HUES64 (cell line): ENCODE measurements around the gene TMEM169.
"Not testable (repeated sequence)": the region's sequence is repeated elsewhere in the genome, so short reads cannot be mapped to it uniquely, and the experiment has no call there.

ENCODE experiments used
- H3K27ac ChIP-seq: 2 replicates; pipeline ENCODE4 v1.7.0; 2013; ENCODE audit warnings: low read depth, low read length, inconsistent platforms
- H3K27me3 ChIP-seq: 2 replicates; pipeline ENCODE4 v1.6.1; 2013; ENCODE audit warnings: mild to moderate bottlenecking, low read length; ENCODE audit not compliant: insufficient read depth
- H3K36me3 ChIP-seq: 2 replicates; pipeline ENCODE4 v1.6.1; 2013; ENCODE audit warnings: mild to moderate bottlenecking, low read length; ENCODE audit not compliant: insufficient read depth
- H3K4me1 ChIP-seq: 2 replicates; pipeline ENCODE4 v1.6.1; 2013; ENCODE audit warnings: mild to moderate bottlenecking, low read length, moderate library complexity; ENCODE audit not compliant: insufficient read depth
- H3K4me3 ChIP-seq: 2 replicates; pipeline ENCODE4 v1.5.1; 2013; ENCODE audit warnings: mild to moderate bottlenecking, low read length, moderate library complexity
- H3K9ac ChIP-seq: 2 replicates; pipeline ENCODE4 v1.6.1; 2013; ENCODE audit warnings: mild to moderate bottlenecking, low read depth, low read length
- H3K9me3 ChIP-seq: 2 replicates; pipeline ENCODE4 v1.6.1; 2013; ENCODE audit warnings: low read depth, low read length; ENCODE audit not compliant: insufficient read depth
- WGBS: fragments of 150-250, 120-280 bp; methylation state at CpG from one replicate; pipeline ENCODE4 v1.1.7; 2013; ENCODE audit warnings: missing lambda C conversion rate; 5-methylcytosine and 5-hydroxymethylcytosine counted together

TMEM169 gene

GRCh38 chr2:216071111-216071851 is 10.4 kb upstream of the TMEM169 start:
- Histone ChIP-seq H3K27me3 (no peaks in the 10 kb centered on the region), H3K27ac (no peak overlapping the region)
- 93% methylated on average over 12 of the region's 12 CpGs for WGBS

GRCh38 chr2:216072473-216072872 is 9.2 kb upstream of the TMEM169 start:
- Histone ChIP-seq H3K36me3 (peaks cover 23% of the 10 kb centered on the region), H3K27ac (no peak overlapping the region), H3K9ac (no peak overlapping the region), H3K27me3 (no peaks in the 10 kb centered on the region), H3K4me3 (no peak overlapping the region), H3K4me1 (no peaks in the 10 kb centered on the region), H3K9me3 (no peaks in the 10 kb centered on the region)

More at GRCh38 chr2:216071111-216071851, 10.4 kb upstream of the TMEM169 start:
- Histone ChIP-seq H3K9ac (no peak overlapping the region), H3K4me1 (no peaks in the 10 kb centered on the region), H3K36me3 (peaks cover 24% of the 10 kb centered on the region), H3K4me3 (no peak overlapping the region), H3K9me3 (no peaks in the 10 kb centered on the region)

- H3K9ac ChIP-seq, result no peak overlapping the region
- H3K27ac ChIP-seq, result no peak overlapping the region
- no peak overlapping the region for H3K4me3 ChIP-seq
- H3K27me3 ChIP-seq, result no peaks in the 10 kb centered on the region
- peaks cover 23% of the 10 kb centered on the region for H3K36me3 ChIP-seq
- no peaks in the 10 kb centered on the region for H3K4me1 ChIP-seq
- no peaks in the 10 kb centered on the region for H3K9me3 ChIP-seq
Observed at GRCh38 chr2:216073773-216074172, 7.9 kb upstream of the TMEM169 start.

- no peak overlapping the region for H3K9ac ChIP-seq
- H3K27ac ChIP-seq, result no peak overlapping the region
- no peaks in the 10 kb centered on the region for H3K4me1 ChIP-seq
- no peaks in the 10 kb centered on the region for H3K9me3 ChIP-seq
- H3K36me3 ChIP-seq, result peaks cover 23% of the 10 kb centered on the region
- WGBS, result 100% methylated on average over 1 of the region's 1 CpG
- no peak overlapping the region for H3K4me3 ChIP-seq
- H3K27me3 ChIP-seq, result no peaks in the 10 kb centered on the region
Observed at GRCh38 chr2:216074380-216074779, 7.3 kb upstream of the TMEM169 start.

GRCh38 chr2:216074794-216075193 is 6.9 kb upstream of the TMEM169 start:
- Histone ChIP-seq H3K27ac (no peak overlapping the region), H3K27me3 (no peaks in the 10 kb centered on the region), H3K4me3 (no peak overlapping the region), H3K9ac (no peak overlapping the region), H3K9me3 (no peaks in the 10 kb centered on the region), H3K36me3 (peaks cover 23% of the 10 kb centered on the region), H3K4me1 (no peaks in the 10 kb centered on the region)
- WGBS, result 100% methylated on average over 1 of the region's 1 CpG

DNA sequence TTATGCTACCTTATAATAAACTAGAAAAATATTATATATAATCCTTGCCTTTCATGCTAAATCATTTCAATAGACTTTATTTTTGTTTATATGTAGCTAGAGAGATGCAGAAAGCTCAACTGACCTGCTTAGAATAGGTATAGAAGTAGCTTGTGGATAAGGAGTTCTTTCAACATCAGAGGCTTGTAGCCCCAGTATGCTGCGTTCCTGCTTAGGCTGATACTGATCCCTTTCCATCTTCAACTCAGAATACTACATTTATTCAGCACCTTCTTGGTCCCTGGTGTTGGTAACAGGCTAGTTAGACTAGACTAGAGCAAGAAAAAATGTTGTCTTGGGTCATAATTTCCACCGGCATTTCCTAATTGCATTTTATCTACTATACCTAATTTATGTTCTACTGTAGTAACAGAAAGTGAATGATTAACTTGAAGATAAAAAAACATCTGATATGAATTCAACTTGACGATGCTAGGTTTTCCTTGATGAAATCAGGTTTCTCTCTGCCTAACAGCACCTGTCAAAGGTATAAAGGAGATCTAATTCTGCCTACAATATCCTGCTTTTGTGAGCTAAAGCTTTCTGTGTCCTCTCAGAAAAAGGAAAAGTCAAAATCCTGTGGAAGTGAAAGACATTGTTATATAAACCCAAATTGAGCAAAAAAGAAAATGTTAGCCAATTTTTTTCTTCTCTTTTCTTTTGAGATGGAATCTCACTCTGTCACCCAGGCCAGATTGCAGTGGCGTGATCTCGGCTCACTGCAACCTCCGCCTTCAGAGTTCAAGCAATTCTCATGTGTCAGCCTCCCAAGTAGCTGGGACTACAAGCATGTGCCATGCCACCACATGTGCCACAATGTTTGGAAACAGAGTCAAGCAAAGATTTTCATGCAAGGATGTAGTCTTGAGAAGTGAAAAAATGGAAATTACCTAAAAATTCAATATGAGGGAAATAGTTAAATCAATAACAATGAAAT is 5.9 kb upstream of the TMEM169 start:
- H3K9me3 ChIP-seq, result no peaks in the 10 kb centered on the region
- H3K27ac ChIP-seq, result no peak overlapping the region
- 96% methylated on average over 5 of the region's 6 CpGs for WGBS
- H3K27me3 ChIP-seq, result no peaks in the 10 kb centered on the region
- H3K9ac ChIP-seq, result no peak overlapping the region
- no peak overlapping the region for H3K4me3 ChIP-seq
- H3K36me3 ChIP-seq, result peaks cover 23% of the 10 kb centered on the region
- peaks cover 6% of the 10 kb centered on the region for H3K4me1 ChIP-seq

GRCh38 chr2:216078776-216079175 is 2.9 kb upstream of the TMEM169 start:
- Histone ChIP-seq H3K27me3 (no peaks in the 10 kb centered on the region), H3K27ac (no peak overlapping the region), H3K4me3 (no peak overlapping the region), H3K9ac (no peak overlapping the region), H3K4me1 (peaks cover 26% of the 10 kb centered on the region), H3K9me3 (no peaks in the 10 kb centered on the region), H3K36me3 (peaks cover 8% of the 10 kb centered on the region)
- WGBS, result 88% methylated on average over 1 of the region's 1 CpG

GRCh38 chr2:216080048-216080447 is 1.7 kb upstream of the TMEM169 start:
- 96% methylated on average over 9 of the region's 10 CpGs for WGBS

GRCh38 chr2:216081012-216081411 is 707 bp upstream of the TMEM169 start:
- no peaks in the 10 kb centered on the region; the same call in 1 of the 2 replicates for H3K36me3 ChIP-seq
- H3K27ac ChIP-seq, result peak overlapping the region; percentile 69
- H3K9ac ChIP-seq, result peak overlapping the region; percentile 84
- no peaks in the 10 kb centered on the region for H3K9me3 ChIP-seq
- WGBS, result no CpG with 5 or more reads among the region's 1 CpG
- no peaks in the 10 kb centered on the region for H3K27me3 ChIP-seq
- peaks cover 36% of the 10 kb centered on the region for H3K4me1 ChIP-seq
- peak overlapping the region; percentile 87 for H3K4me3 ChIP-seq

More at GRCh38 chr2:216080048-216080447, 1.7 kb upstream of the TMEM169 start:
- not testable (repeated sequence) for H3K27me3 ChIP-seq, H3K4me3 ChIP-seq, H3K9ac ChIP-seq, H3K27ac ChIP-seq, H3K9me3 ChIP-seq, H3K36me3 ChIP-seq
- H3K4me1 ChIP-seq, result peaks cover 36% of the 10 kb centered on the region

DNA sequence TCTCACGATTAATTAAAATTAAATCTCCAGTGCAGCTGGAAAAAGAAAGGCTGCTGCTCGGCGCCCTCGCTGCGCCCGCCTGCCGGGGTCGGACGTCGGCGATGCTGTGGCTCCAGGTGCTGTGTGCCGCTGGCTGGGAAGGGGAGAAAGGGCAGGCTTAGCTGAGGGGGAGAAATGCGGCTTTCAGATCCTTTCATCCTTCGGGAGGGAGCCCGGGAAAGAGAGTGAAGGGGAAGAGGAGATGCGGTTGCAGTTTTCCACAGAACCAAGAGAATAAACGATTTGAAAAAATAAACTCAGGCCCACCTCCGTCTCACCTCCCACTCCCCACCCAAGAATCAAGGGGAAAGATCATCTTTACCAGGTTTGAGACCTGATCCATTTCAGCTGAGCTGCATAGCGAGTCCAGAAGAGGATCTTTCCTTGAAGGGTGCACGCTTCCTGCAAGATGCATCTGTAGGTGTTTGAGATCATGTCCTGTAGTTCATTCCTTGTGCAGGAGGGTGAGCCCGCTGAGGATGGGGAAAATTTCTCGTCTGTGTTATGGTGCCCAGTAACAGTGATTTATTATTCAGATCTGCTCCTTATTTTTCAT is 495 bp downstream of the TMEM169 start:
- Histone ChIP-seq H3K4me1 (peaks cover 36% of the 10 kb centered on the region), H3K9me3 (no peaks in the 10 kb centered on the region), H3K36me3 (no peaks in the 10 kb centered on the region), H3K27ac (no peak overlapping the region), H3K9ac (peak overlapping the region; percentile 75), H3K27me3 (no peaks in the 10 kb centered on the region), H3K4me3 (peak overlapping the region; percentile 87)
- 8% methylated on average over 20 of the region's 22 CpGs for whole genome bisulfite sequencing

- Histone ChIP-seq H3K4me1 (peaks cover 36% of the 10 kb centered on the region), H3K4me3 (peak overlapping the region; percentile 87), H3K27me3 (no peaks in the 10 kb centered on the region), H3K9ac (no peak overlapping the region; the same call in 1 of the 2 replicates), H3K27ac (no peak overlapping the region), H3K9me3 (no peaks in the 10 kb centered on the region), H3K36me3 (no peaks in the 10 kb centered on the region)
- WGBS, result 77% methylated on average over 3 of the region's 3 CpGs
Observed at GRCh38 chr2:216082805-216083204, 1.1 kb downstream of the TMEM169 start.
